HepG2 (cell line): ENCODE results near the gene KIF21B. TPM values are rescaled to one million over a fixed set of nuclear protein-coding genes. Genes with fewer than 3 reads are reported as not detected.

Source experiments
- ATAC-seq: fragments of 200-7000 bp; cut with Tn5 transposase; 3 replicates; pipeline ENCODE4 v1.9.1; 2020; ENCODE audit warnings: mild to moderate bottlenecking, moderate library complexity
- BruUV-seq: library from RNA; stranded (reverse); fragments of 400-500 nt; replicated peaks from 2 replicates; lab custom pipeline; 2021; lab: Mats Ljungman, UMichigan
- CTCF ChIA-PET: fragments of 300-600 bp; formaldehyde crosslinking; extraction: SDS; loops from one replicate; lab custom pipeline; 2021; ENCODE audit warnings: low total read pairs, inconsistent platforms, low intra/inter-chr PET ratio; lab: Yijun Ruan, JAX
- POLR2A ChIA-PET: fragments of 350-600 bp; sonication (Branson Sonifier 250); formaldehyde crosslinking; loops from one replicate; lab custom pipeline; 2020; ENCODE audit warnings: antibody characterized with exemption, inconsistent platforms; lab: Yijun Ruan, JAX
- DNase-seq: peaks from one replicate; pipeline ENCODE4 v3.0.0-alpha.2; 2015; ENCODE audit warnings: low spot score
- FAIRE-seq: peaks from 3 replicates; lab custom pipeline; 2011; peaks lifted over from hg19 to GRCh38; lab: Jason Lieb, UNC
- H2AFZ ChIP-seq: one replicate; pipeline ENCODE4 v1.6.1; 2011; ENCODE audit warnings: low read length, inconsistent platforms
- H3K27ac ChIP-seq: fragments of 300-600 bp; 3 replicates; pipeline ENCODE4 v1.8.0; 2011; ENCODE audit warnings: mixed run types, mild to moderate bottlenecking, mixed read lengths, low read length, inconsistent platforms; ENCODE audit not compliant: insufficient read depth; ENCODE audit errors: extremely low read length
- H3K27me3 ChIP-seq, 2 experiments: fragments of 200-600 bp in 1 of 2; 2 replicates in 1 of 2; 3 replicates in 1 of 2; pipeline versions ENCODE4 v1.6.0 to v1.8.0; 2011; ENCODE audit warnings: low read length in 2 of 2, mild to moderate bottlenecking in 2 of 2, moderate library complexity in 2 of 2, inconsistent platforms in 1 of 2; ENCODE audit not compliant: insufficient read depth in 2 of 2, control insufficient read depth in 1 of 2
- H3K36me3 ChIP-seq, 2 experiments: fragments of 200-600 bp in 1 of 2; replicated peaks in 1 of 2; 2 replicates in 1 of 2; 3 replicates in 1 of 2; pipeline versions ENCODE4 v1.5.1 to v1.8.0; 2011; ENCODE audit warnings: low read length in 2 of 2, inconsistent platforms in 1 of 2; ENCODE audit not compliant: insufficient read depth in 2 of 2, control insufficient read depth in 1 of 2
- H3K4me1 ChIP-seq: 2 replicates; pipeline ENCODE4 v1.5.1; 2012; ENCODE audit warnings: low read length, inconsistent platforms; ENCODE audit not compliant: insufficient read depth
- H3K4me2 ChIP-seq: 2 replicates; pipeline ENCODE4 v1.6.0; 2011; ENCODE audit warnings: low read depth, low read length, inconsistent platforms
- H3K4me3 ChIP-seq, 3 experiments: fragments of 200-600 bp in 1 of 3; sonication (generic), shearing (Covaris generic) in 1 of 3; replicated peaks in 1 of 3; 2 replicates each; pipeline ENCODE4 v1.5.1; 2011 to 2016; ENCODE audit warnings: low read length in 3 of 3, inconsistent platforms in 2 of 3, low read depth in 2 of 3, mild to moderate bottlenecking in 2 of 3, control low read depth in 1 of 3, mixed read lengths in 1 of 3; ENCODE audit not compliant: insufficient read depth in 1 of 3
- H3K79me2 ChIP-seq: one replicate; pipeline ENCODE4 v1.6.1; 2011; ENCODE audit warnings: low read length, inconsistent platforms; ENCODE audit not compliant: insufficient read depth
- H3K9ac ChIP-seq: 2 replicates; pipeline ENCODE4 v1.6.0; 2011; ENCODE audit warnings: mild to moderate bottlenecking, low read depth, low read length, inconsistent platforms; ENCODE audit not compliant: insufficient read depth
- H3K9me3 ChIP-seq: 2 replicates; pipeline ENCODE4 v1.5.1; 2012; ENCODE audit warnings: mild to moderate bottlenecking, low read length
- H4K20me1 ChIP-seq: 2 replicates; pipeline ENCODE4 v1.6.0; 2011; ENCODE audit warnings: inconsistent platforms, mild to moderate bottlenecking, low read length, moderate library complexity; ENCODE audit not compliant: insufficient read depth
- ATF2 ChIP-seq: sonication (generic); formaldehyde crosslinking; IDR thresholded peaks from 2 replicates; pipeline ENCODE4 v1.4.0; 2020; ENCODE audit warnings: missing genetic modification reagents
- ATF3 ChIP-seq: sonication (generic); formaldehyde crosslinking; IDR thresholded peaks from 2 replicates; pipeline ENCODE4 v1.4.0; 2020; ENCODE audit warnings: missing genetic modification reagents
- FOXP1 ChIP-seq, 2 experiments: fragments of 450-650 bp in 1 of 2; IDR thresholded peaks; 2 replicates each; pipeline ENCODE4 v1.6.1; 2017 to 2018; ENCODE audit warnings: antibody characterized with exemption in 1 of 2
- SRF ChIP-seq: IDR thresholded peaks from 2 replicates; pipeline ENCODE4 v1.6.1; 2011; ENCODE audit warnings: mild to moderate bottlenecking, low read depth, low read length, moderate library complexity
- TEAD3 ChIP-seq: optimal IDR thresholded peaks from 2 replicates; pipeline ENCODE3; 2016; ENCODE audit warnings: borderline replicate concordance
- TOE1 ChIP-seq: sonication (generic); formaldehyde crosslinking; IDR thresholded peaks from 2 replicates; pipeline ENCODE4 v1.4.0; 2020; ENCODE audit warnings: mild to moderate bottlenecking, missing genetic modification reagents
- ZNF317 ChIP-seq: sonication (generic); formaldehyde crosslinking; IDR thresholded peaks from 2 replicates; pipeline ENCODE4 v1.5.0; 2020; ENCODE audit warnings: mild to moderate bottlenecking, missing genetic modification reagents
- ZNF431 ChIP-seq: sonication (generic); formaldehyde crosslinking; IDR thresholded peaks from 2 replicates; pipeline ENCODE4 v1.9.0; 2022; ENCODE audit warnings: missing genetic modification reagents, low read depth, mild to moderate bottlenecking, borderline replicate concordance
- WGBS: methylation state at CpG from one replicate; pipeline ENCODE4 v1.1.6; 2017; ENCODE audit warnings: low lambda C conversion rate; 5-methylcytosine and 5-hydroxymethylcytosine counted together
- in situ Hi-C: cut with HindIII; loops from 2 replicates; pipeline ENCODE4 v1.10.0; 2017; ENCODE audit warnings: low pct_unique_long_range_greater_than_20kb; ENCODE audit not compliant: extremely low pct_ligation_motif_present
- intact Hi-C: fragments of 100-400 bp; cut with micrococcal nuclease; formaldehyde crosslinking; loops from one replicate; pipeline ENCODE4 v1.10.0; 2022; ENCODE audit not compliant: unreplicated experiment
- polyA plus RNA-seq, 8 experiments: library from polyadenylated mRNA; depleted of rRNA in 3 of 8; stranded (reverse) in 7 of 8; unstranded in 1 of 8; fragments of >200 nt; fragmentation: Illumina TruSeq in 4 of 8; extraction: Trizol in 4 of 8; gene quantifications; 2 replicates each; pipeline versions ENCODE4 v1.2.1 to v1.2.3, GENCODE V29; 2011 to 2016; ENCODE audit warnings: low read depth in 4 of 8, missing spikeins in 1 of 8, mixed read lengths in 1 of 8; ENCODE audit not compliant: insufficient read depth in 1 of 8
- total RNA-seq, 5 experiments: library from RNA; depleted of rRNA; stranded (reverse); fragments of >200 nt; fragmentation: Illumina TruSeq; extraction: Trizol; gene quantifications; 2 replicates each; pipeline ENCODE4 v1.2.3, GENCODE V29; 2016; ENCODE audit warnings: low read depth in 1 of 5

KIF21B gene
- total and polyA plus RNA-seq, 2 of the 13 experiments (the other 11 are each of a cell fraction or from before 2014, with no cell fraction given) = 0.17 to 0.20 TPM

GRCh38 chr1:200923601-200924000 is 99.9 kb downstream of the KIF21B start:
- in situ Hi-C loops = no loop called here
- no peaks in the 10 kb centered on the region for H4K20me1 ChIP-seq
- FAIRE-seq (peak; percentile 48), DNase-seq (peak; percentile 69), ATAC-seq (peak; percentile 40; the same call in 1 of the 3 replicates)
- ChIA-PET POLR2A (interaction anchor here (1.0 to 2.2 kb wide), 2 partner anchors 21 to 27 kb away, joined by 3 to 4 read pairs; no protein-coding TSS in a partner anchor), CTCF (no interaction called here)
- no peak overlapping the region for H3K4me2 ChIP-seq
- TF ChIP-seq TOE1 = no peak
- TF ChIP-seq ATF2 (CRISPR knock-in tag) = peak; percentile 16; the same call in 1 of the 2 replicates
- TF ChIP-seq FOXP1 (IDR thresholded peaks at IDR 0.05) = no peak
- TF ChIP-seq FOXP1 (CRISPR knock-in tag; IDR thresholded peaks at IDR 0.05) = no peak
- TF ChIP-seq TEAD3 (CRISPR knock-in tag) = no peak
- no peak for TF ChIP-seq ZNF431 (CRISPR knock-in tag)
- 0 out of 2 replicates have a peak, but pooled peaks have one; percentile 14 for TF ChIP-seq SRF
- TF ChIP-seq ZNF317 (CRISPR knock-in tag) = no peak
- 0 out of 2 replicates have a peak, but pooled peaks have one; percentile 53 for TF ChIP-seq ATF3
- no peaks in the 10 kb centered on the region for H3K36me3 ChIP-seq
- H3K27me3 ChIP-seq = peaks cover 0 to 4% of the 10 kb centered on the region in 2 experiments; a peak in 2 of 5 replicates
- no peaks in the 10 kb centered on the region for H3K79me2 ChIP-seq
- no peak overlapping the region for H3K27ac ChIP-seq
- no peak overlapping the region for H2AFZ ChIP-seq
- WGBS = 0% methylated on average over 1 of the region's 1 CpG
- no TSS peak for BruUV-seq
- no peak overlapping the region for H3K4me3 ChIP-seq
- peaks cover 23% of the 10 kb centered on the region for H3K4me1 ChIP-seq
- intact Hi-C loops = no loop called here
- no peaks in the 10 kb centered on the region for H3K9me3 ChIP-seq
- no peak overlapping the region for H3K9ac ChIP-seq
